ENCODE data around the gene PROCA1.

The PROCA1 gene

GRCh38 chr17:28700830-28701492 is 10.7 kb downstream of the PROCA1 start:
- Histone ChIP-seq H3K4me1 (ENCODE audit: control insufficient read depth, insufficient read depth, low read length) (no peaks in the 10 kb centered on the region), H3K9me3 (replicated peaks; ENCODE audit: low read length) (no peaks in the 10 kb centered on the region), H3K36me3 (ENCODE audit: insufficient read depth, low read length) (peaks cover 86% of the 10 kb centered on the region), H3K27me3 (ENCODE audit: control insufficient read depth, insufficient read depth, low read length) (no peaks in the 10 kb centered on the region), H3K4me2 (ENCODE audit: low read length) (no peak overlapping the region), H3K9ac (ENCODE audit: low read depth, low read length) (no peak overlapping the region), H3K4me3 (ENCODE audit: low read length) (no peak overlapping the region)

GRCh38 chr17:28700278-28700677 is 11.4 kb downstream of the PROCA1 start:
- Histone ChIP-seq H3K9me3 (replicated peaks; ENCODE audit: low read length) (no peaks in the 10 kb centered on the region), H3K4me1 (ENCODE audit: control insufficient read depth, insufficient read depth, low read length) (no peaks in the 10 kb centered on the region), H3K4me2 (ENCODE audit: low read length) (no peak overlapping the region), H3K4me3 (ENCODE audit: low read length) (no peak overlapping the region), H3K36me3 (ENCODE audit: insufficient read depth, low read length) (peaks cover 89% of the 10 kb centered on the region), H3K27me3 (ENCODE audit: control insufficient read depth, insufficient read depth, low read length) (no peaks in the 10 kb centered on the region), H3K9ac (ENCODE audit: low read depth, low read length) (no peak overlapping the region)

- Histone ChIP-seq H3K9me3 (replicated peaks; ENCODE audit: low read length) (no peaks in the 10 kb centered on the region), H3K4me3 (ENCODE audit: low read length) (no peak overlapping the region), H3K27me3 (ENCODE audit: control insufficient read depth, insufficient read depth, low read length) (no peaks in the 10 kb centered on the region), H3K9ac (ENCODE audit: low read depth, low read length) (no peak overlapping the region), H3K4me2 (ENCODE audit: low read length) (no peak overlapping the region), H3K4me1 (ENCODE audit: control insufficient read depth, insufficient read depth, low read length) (no peaks in the 10 kb centered on the region), H3K36me3 (ENCODE audit: insufficient read depth, low read length) (peaks cover 93% of the 10 kb centered on the region)
Measured at GRCh38 chr17:28698253-28698941, 13.3 kb downstream of the PROCA1 start.

GRCh38 chr17:28693869-28694268 is 17.8 kb downstream of the PROCA1 start:
- H3K36me3 ChIP-seq (ENCODE audit: insufficient read depth, low read length): peaks cover 78% of the 10 kb centered on the region
- H3K9me3 ChIP-seq (replicated peaks; ENCODE audit: low read length): no peaks in the 10 kb centered on the region
- no peak overlapping the region for H3K9ac ChIP-seq (ENCODE audit: low read depth, low read length)
- no peaks in the 10 kb centered on the region for H3K27me3 ChIP-seq (ENCODE audit: control insufficient read depth, insufficient read depth, low read length)
- H3K4me2 ChIP-seq (ENCODE audit: low read length): no peak overlapping the region
- H3K4me3 ChIP-seq (ENCODE audit: low read length): no peak overlapping the region
- no peaks in the 10 kb centered on the region for H3K4me1 ChIP-seq (ENCODE audit: control insufficient read depth, insufficient read depth, low read length)

- Histone ChIP-seq H3K9me3 (replicated peaks; ENCODE audit: low read length) (no peaks in the 10 kb centered on the region), H3K36me3 (ENCODE audit: insufficient read depth, low read length) (peaks cover 82% of the 10 kb centered on the region)
Measured at GRCh38 chr17:28689011-28689410, 22.7 kb downstream of the PROCA1 start.

GRCh38 chr17:28688481-28688880 is 23.2 kb downstream of the PROCA1 start:
- Histone ChIP-seq H3K27me3 (ENCODE audit: control insufficient read depth, insufficient read depth, low read length) (no peaks in the 10 kb centered on the region), H3K4me3 (ENCODE audit: low read length) (no peak overlapping the region), H3K36me3 (ENCODE audit: insufficient read depth, low read length) (peaks cover 80% of the 10 kb centered on the region), H3K9ac (ENCODE audit: low read depth, low read length) (no peak overlapping the region), H3K4me2 (ENCODE audit: low read length) (no peak overlapping the region), H3K9me3 (replicated peaks; ENCODE audit: low read length) (no peaks in the 10 kb centered on the region), H3K4me1 (ENCODE audit: control insufficient read depth, insufficient read depth, low read length) (no peaks in the 10 kb centered on the region)

More at GRCh38 chr17:28689011-28689410, 22.7 kb downstream of the PROCA1 start:
- Histone ChIP-seq H3K4me3 (ENCODE audit: low read length) (no peak overlapping the region), H3K9ac (ENCODE audit: low read depth, low read length) (no peak overlapping the region), H3K4me1 (ENCODE audit: control insufficient read depth, insufficient read depth, low read length) (no peaks in the 10 kb centered on the region), H3K27me3 (ENCODE audit: control insufficient read depth, insufficient read depth, low read length) (no peaks in the 10 kb centered on the region), H3K4me2 (ENCODE audit: low read length) (no peak overlapping the region)

- Histone ChIP-seq H3K4me1 (ENCODE audit: control insufficient read depth, insufficient read depth, low read length) (no peaks in the 10 kb centered on the region), H3K9me3 (replicated peaks; ENCODE audit: low read length) (no peaks in the 10 kb centered on the region), H3K9ac (ENCODE audit: low read depth, low read length) (no peak overlapping the region), H3K4me2 (ENCODE audit: low read length) (no peak overlapping the region), H3K36me3 (ENCODE audit: insufficient read depth, low read length) (peaks cover 94% of the 10 kb centered on the region), H3K27me3 (ENCODE audit: control insufficient read depth, insufficient read depth, low read length) (no peaks in the 10 kb centered on the region), H3K4me3 (ENCODE audit: low read length) (no peak overlapping the region)
Measured at GRCh38 chr17:28686296-28686695, 25.4 kb downstream of the PROCA1 start.

- no peak overlapping the region for H3K9ac ChIP-seq (ENCODE audit: low read depth, low read length)
- peaks cover 94% of the 10 kb centered on the region for H3K36me3 ChIP-seq (ENCODE audit: insufficient read depth, low read length)
- H3K4me3 ChIP-seq (ENCODE audit: low read length): no peak overlapping the region
- no peaks in the 10 kb centered on the region for H3K9me3 ChIP-seq (replicated peaks; ENCODE audit: low read length)
- no peaks in the 10 kb centered on the region for H3K4me1 ChIP-seq (ENCODE audit: control insufficient read depth, insufficient read depth, low read length)
- H3K4me2 ChIP-seq (ENCODE audit: low read length): no peak overlapping the region
- H3K27me3 ChIP-seq (ENCODE audit: control insufficient read depth, insufficient read depth, low read length): no peaks in the 10 kb centered on the region
Measured at GRCh38 chr17:28685366-28685765, 26.3 kb downstream of the PROCA1 start.

GRCh38 chr17:28684963-28685362 is 26.7 kb downstream of the PROCA1 start:
- Histone ChIP-seq H3K4me1 (ENCODE audit: control insufficient read depth, insufficient read depth, low read length) (no peaks in the 10 kb centered on the region), H3K4me2 (ENCODE audit: low read length) (no peak overlapping the region), H3K27me3 (ENCODE audit: control insufficient read depth, insufficient read depth, low read length) (no peaks in the 10 kb centered on the region), H3K9me3 (replicated peaks; ENCODE audit: low read length) (no peaks in the 10 kb centered on the region), H3K4me3 (ENCODE audit: low read length) (no peak overlapping the region), H3K36me3 (ENCODE audit: insufficient read depth, low read length) (peaks cover 90% of the 10 kb centered on the region), H3K9ac (ENCODE audit: low read depth, low read length) (no peak overlapping the region)

- Histone ChIP-seq H3K36me3 (ENCODE audit: insufficient read depth, low read length) (peaks cover 80% of the 10 kb centered on the region), H3K27me3 (ENCODE audit: control insufficient read depth, insufficient read depth, low read length) (no peaks in the 10 kb centered on the region), H3K9ac (ENCODE audit: low read depth, low read length) (no peak overlapping the region), H3K4me2 (ENCODE audit: low read length) (no peak overlapping the region), H3K4me1 (ENCODE audit: control insufficient read depth, insufficient read depth, low read length) (no peaks in the 10 kb centered on the region), H3K9me3 (replicated peaks; ENCODE audit: low read length) (no peaks in the 10 kb centered on the region), H3K4me3 (ENCODE audit: low read length) (no peak overlapping the region)
Measured at GRCh38 chr17:28682655-28683054, 29.0 kb downstream of the PROCA1 start.

GRCh38 chr17:28675980-28676379 is 35.7 kb downstream of the PROCA1 start:
- Histone ChIP-seq H3K9ac (ENCODE audit: low read depth, low read length) (no peak overlapping the region), H3K4me3 (ENCODE audit: low read length) (no peak overlapping the region), H3K36me3 (ENCODE audit: insufficient read depth, low read length) (peaks cover 81% of the 10 kb centered on the region), H3K4me2 (ENCODE audit: low read length) (no peak overlapping the region), H3K9me3 (replicated peaks; ENCODE audit: low read length) (no peaks in the 10 kb centered on the region), H3K4me1 (ENCODE audit: control insufficient read depth, insufficient read depth, low read length) (no peaks in the 10 kb centered on the region), H3K27me3 (ENCODE audit: control insufficient read depth, insufficient read depth, low read length) (no peaks in the 10 kb centered on the region)

- no peak overlapping the region for H3K4me3 ChIP-seq (ENCODE audit: low read length)
- H3K4me2 ChIP-seq (ENCODE audit: low read length): no peak overlapping the region
- H3K4me1 ChIP-seq (ENCODE audit: control insufficient read depth, insufficient read depth, low read length): no peaks in the 10 kb centered on the region
- H3K9ac ChIP-seq (ENCODE audit: low read depth, low read length): no peak overlapping the region
- H3K9me3 ChIP-seq (replicated peaks; ENCODE audit: low read length): no peaks in the 10 kb centered on the region
- H3K36me3 ChIP-seq (ENCODE audit: insufficient read depth, low read length): peaks cover 79% of the 10 kb centered on the region
- no peaks in the 10 kb centered on the region for H3K27me3 ChIP-seq (ENCODE audit: control insufficient read depth, insufficient read depth, low read length)
Measured at GRCh38 chr17:28675490-28675889, 36.2 kb downstream of the PROCA1 start.
